GM23338 (cell line): ENCODE results near the gene SPARC. TPM values are rescaled to one million over a fixed set of nuclear protein-coding genes. Genes with fewer than 3 reads are reported as not detected.

Experiments used
- ATAC-seq: fragments of 200-7000 bp; cut with Tn5 transposase; 3 replicates; pipeline ENCODE4 v1.9.1; 2020
- DNase-seq: peaks from one replicate; pipeline ENCODE4 v3.0.0-alpha.2; 2015; ENCODE audit warnings: low spot score
- H2AFZ ChIP-seq: fragments of 200-600 bp; sonication (generic); 2 replicates; pipeline ENCODE4 v1.8.0; 2016; ENCODE audit warnings: antibody characterized with exemption, mild to moderate bottlenecking, moderate library complexity
- H3F3A ChIP-seq: fragments of 200-600 bp; sonication (generic); replicated peaks from 2 replicates; pipeline ENCODE4 v1.8.0; 2017; ENCODE audit warnings: antibody characterized with exemption, mixed run types, low read depth
- H3K27ac ChIP-seq: fragments of 200-600 bp; sonication (generic); 2 replicates; pipeline ENCODE4 v1.6.1; 2016; ENCODE audit warnings: low read depth
- H3K27me3 ChIP-seq: fragments of 200-600 bp; sonication (generic); 2 replicates; pipeline ENCODE4 v1.8.0; 2016; ENCODE audit warnings: mild to moderate bottlenecking, mixed run types, moderate library complexity; ENCODE audit not compliant: insufficient read depth
- H3K36me3 ChIP-seq: fragments of 200-600 bp; sonication (generic); 2 replicates; pipeline ENCODE4 v1.8.0; 2016; ENCODE audit warnings: mild to moderate bottlenecking; ENCODE audit not compliant: insufficient read depth
- H3K4me1 ChIP-seq: fragments of 200-600 bp; sonication (generic); 2 replicates; pipeline ENCODE4 v1.8.0; 2016; ENCODE audit warnings: mild to moderate bottlenecking, moderate library complexity; ENCODE audit not compliant: insufficient read depth
- H3K4me2 ChIP-seq: fragments of 200-600 bp; sonication (generic); 2 replicates; pipeline ENCODE4 v1.7.1; 2017; ENCODE audit warnings: mixed run types
- H3K4me3 ChIP-seq: fragments of 200-600 bp; sonication (generic); 2 replicates; pipeline ENCODE4 v1.6.1; 2016; ENCODE audit warnings: mixed run types
- H3K79me2 ChIP-seq: fragments of 200-600 bp; sonication (generic); replicated peaks from 2 replicates; pipeline ENCODE4 v1.8.0; 2017; ENCODE audit warnings: mild to moderate bottlenecking; ENCODE audit not compliant: insufficient read depth
- H3K9me2 ChIP-seq: fragments of 200-600 bp; sonication (generic); 2 replicates; pipeline ENCODE4 v1.8.0; 2017; ENCODE audit not compliant: insufficient read depth
- H4K20me1 ChIP-seq: fragments of 200-600 bp; sonication (generic); replicated peaks from 2 replicates; pipeline ENCODE4 v1.8.0; 2017; ENCODE audit warnings: mild to moderate bottlenecking; ENCODE audit not compliant: insufficient read depth
- H3K27ac Mint-ChIP-seq: 2 replicates; pipeline ENCODE4 v1.8.0; 2020; ENCODE audit warnings: inconsistent platforms, mild to moderate bottlenecking, moderate library complexity, mixed read lengths
- H3K27me3 Mint-ChIP-seq: 3 replicates; pipeline ENCODE4 v1.8.0; 2022; ENCODE audit warnings: low read depth, mild to moderate bottlenecking, moderate library complexity, mixed read lengths, inconsistent platforms; ENCODE audit not compliant: insufficient read depth, poor library complexity
- H3K36me3 Mint-ChIP-seq: 3 replicates; pipeline ENCODE4 v1.8.0; 2021; ENCODE audit warnings: low read depth, mild to moderate bottlenecking, inconsistent platforms, moderate library complexity, mixed read lengths
- H3K4me1 Mint-ChIP-seq: 3 replicates; pipeline ENCODE4 v1.8.0; 2020; ENCODE audit warnings: mild to moderate bottlenecking, inconsistent platforms, mixed read lengths
- H3K4me3 Mint-ChIP-seq: 3 replicates; pipeline ENCODE4 v1.8.0; 2021; ENCODE audit warnings: moderate library complexity, mild to moderate bottlenecking, inconsistent platforms, mixed read lengths
- H3K9me3 Mint-ChIP-seq: 3 replicates; pipeline ENCODE4 v1.8.0; 2020; ENCODE audit warnings: moderate library complexity, mild to moderate bottlenecking, inconsistent platforms, mixed read lengths
- CREB1 ChIP-seq: fragments of 250-450 bp; sonication (Bioruptor Pico); IDR thresholded peaks from 2 replicates; pipeline ENCODE4 v1.5.0; 2020; ENCODE audit warnings: low read depth, mild to moderate bottlenecking, moderate library complexity
- EZH2phosphoT487 ChIP-seq: fragments of 200-600 bp; sonication (generic); IDR thresholded peaks from one replicate; pipeline ENCODE4 v1.8.1; 2018; ENCODE audit warnings: antibody characterized with exemption; ENCODE audit not compliant: unreplicated experiment
- POLR2AphosphoS5 ChIP-seq: IDR thresholded peaks from 2 replicates; pipeline ENCODE4 v1.6.1; 2016; ENCODE audit warnings: antibody characterized with exemption, low read depth
- STAT1 ChIP-seq: IDR thresholded peaks from one replicate; pipeline ENCODE4 v1.6.1; 2016; ENCODE audit warnings: antibody characterized with exemption; ENCODE audit not compliant: unreplicated experiment
- ZNF114 ChIP-seq: fragments of 250-450 bp; sonication (Bioruptor Pico); IDR thresholded peaks from 2 replicates; pipeline ENCODE4 v1.5.0; 2020; ENCODE audit warnings: mild to moderate bottlenecking, moderate library complexity
- ZNF331 ChIP-seq: fragments of 250-450 bp; sonication (Bioruptor Pico); IDR thresholded peaks from 2 replicates; pipeline ENCODE4 v1.5.0; 2020; ENCODE audit warnings: low read depth, mild to moderate bottlenecking, moderate library complexity
- long read RNA-seq: library from polyadenylated mRNA; unstranded; transcript quantifications from one replicate; pipeline ENCODE4 v2.0.0, GENCODE V29; 2020; ENCODE audit not compliant: unreplicated experiment
- polyA plus RNA-seq: library from polyadenylated mRNA; unstranded; fragments of >200 nt; fragmentation: Nextera tagmentation; extraction: Ambion mirVana; gene quantifications from 2 replicates; pipeline ENCODE4 v1.2.1, GENCODE V29; 2016
- total RNA-seq: library from RNA; depleted of rRNA; stranded (reverse); fragments of >200 nt; shearing (Covaris generic); gene quantifications from 2 replicates; pipeline ENCODE4 v1.2.3, GENCODE V29; 2014; rRNA removed
- TF ChIP-seq, protein P1 (sequence below), 2 experiments: fragments of 200-600 bp in 1 of 2; sonication (generic) in 1 of 2; conservative IDR thresholded peaks; 2 replicates each; pipeline versions ENCODE4 v1.5.1 to v1.6.1; 2016 to 2017; ENCODE audit warnings: antibody characterized with exemption in 2 of 2, low read depth in 2 of 2, mild to moderate bottlenecking in 2 of 2, moderate library complexity in 1 of 2
- TF ChIP-seq, protein P2 (sequence below): fragments of 250-450 bp; sonication (Bioruptor Pico); IDR thresholded peaks from 2 replicates; pipeline ENCODE4 v1.5.0; 2020; ENCODE audit warnings: mild to moderate bottlenecking, moderate library complexity

Gene SPARC, protein sequence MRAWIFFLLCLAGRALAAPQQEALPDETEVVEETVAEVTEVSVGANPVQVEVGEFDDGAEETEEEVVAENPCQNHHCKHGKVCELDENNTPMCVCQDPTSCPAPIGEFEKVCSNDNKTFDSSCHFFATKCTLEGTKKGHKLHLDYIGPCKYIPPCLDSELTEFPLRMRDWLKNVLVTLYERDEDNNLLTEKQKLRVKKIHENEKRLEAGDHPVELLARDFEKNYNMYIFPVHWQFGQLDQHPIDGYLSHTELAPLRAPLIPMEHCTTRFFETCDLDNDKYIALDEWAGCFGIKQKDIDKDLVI
- total RNA-seq (203 and 218 TPM in 2 replicates), polyA plus RNA-seq (200 and 225 TPM in 2 replicates)
- long read RNA-seq, transcript SPARC-201 (10 exons, 3,701 nt), result major isoform, 83 of 106 reads
- long read RNA-seq, partial matches to known transcripts, result 18 of 106 reads
- long read RNA-seq, other reads (novel, unspliced or antisense), result 4 of 106 reads

- Mint-ChIP-seq H3K4me1 (peaks cover 32% of the 10 kb centered on the region), H3K36me3 (peaks cover 9% of the 10 kb centered on the region), H3K27me3 (peaks cover 7% of the 10 kb centered on the region), H3K4me3 (peak within 1 kb of the TSS; percentile 91), H3K27ac (peak within 1 kb of the TSS; percentile 71), H3K9me3 (no peaks in the 10 kb centered on the region)
- 0 out of 2 replicates have a peak, but pooled peaks cover 5% of the 10 kb centered on the region for H3F3A ChIP-seq
- peak within 1 kb of the TSS; percentile 88 for H3K27ac ChIP-seq
- TF ChIP-seq, protein P1, sequence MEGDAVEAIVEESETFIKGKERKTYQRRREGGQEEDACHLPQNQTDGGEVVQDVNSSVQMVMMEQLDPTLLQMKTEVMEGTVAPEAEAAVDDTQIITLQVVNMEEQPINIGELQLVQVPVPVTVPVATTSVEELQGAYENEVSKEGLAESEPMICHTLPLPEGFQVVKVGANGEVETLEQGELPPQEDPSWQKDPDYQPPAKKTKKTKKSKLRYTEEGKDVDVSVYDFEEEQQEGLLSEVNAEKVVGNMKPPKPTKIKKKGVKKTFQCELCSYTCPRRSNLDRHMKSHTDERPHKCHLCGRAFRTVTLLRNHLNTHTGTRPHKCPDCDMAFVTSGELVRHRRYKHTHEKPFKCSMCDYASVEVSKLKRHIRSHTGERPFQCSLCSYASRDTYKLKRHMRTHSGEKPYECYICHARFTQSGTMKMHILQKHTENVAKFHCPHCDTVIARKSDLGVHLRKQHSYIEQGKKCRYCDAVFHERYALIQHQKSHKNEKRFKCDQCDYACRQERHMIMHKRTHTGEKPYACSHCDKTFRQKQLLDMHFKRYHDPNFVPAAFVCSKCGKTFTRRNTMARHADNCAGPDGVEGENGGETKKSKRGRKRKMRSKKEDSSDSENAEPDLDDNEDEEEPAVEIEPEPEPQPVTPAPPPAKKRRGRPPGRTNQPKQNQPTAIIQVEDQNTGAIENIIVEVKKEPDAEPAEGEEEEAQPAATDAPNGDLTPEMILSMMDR (conservative IDR thresholded peaks at IDR 0.05; ENCODE audit: low read depth in 2 of 2), result 0 out of 4 replicates have a peak, but pooled peaks of 1 of the 2 experiments have one; percentile 5
- TF ChIP-seq EZH2phosphoT487 (no peak), ZNF114 (no peak), STAT1 (no peak), POLR2AphosphoS5 (peak; percentile 90), ZNF331 (no peak), CREB1 (CRISPR knock-in tag) (no peak)
- TF ChIP-seq, protein P2, sequence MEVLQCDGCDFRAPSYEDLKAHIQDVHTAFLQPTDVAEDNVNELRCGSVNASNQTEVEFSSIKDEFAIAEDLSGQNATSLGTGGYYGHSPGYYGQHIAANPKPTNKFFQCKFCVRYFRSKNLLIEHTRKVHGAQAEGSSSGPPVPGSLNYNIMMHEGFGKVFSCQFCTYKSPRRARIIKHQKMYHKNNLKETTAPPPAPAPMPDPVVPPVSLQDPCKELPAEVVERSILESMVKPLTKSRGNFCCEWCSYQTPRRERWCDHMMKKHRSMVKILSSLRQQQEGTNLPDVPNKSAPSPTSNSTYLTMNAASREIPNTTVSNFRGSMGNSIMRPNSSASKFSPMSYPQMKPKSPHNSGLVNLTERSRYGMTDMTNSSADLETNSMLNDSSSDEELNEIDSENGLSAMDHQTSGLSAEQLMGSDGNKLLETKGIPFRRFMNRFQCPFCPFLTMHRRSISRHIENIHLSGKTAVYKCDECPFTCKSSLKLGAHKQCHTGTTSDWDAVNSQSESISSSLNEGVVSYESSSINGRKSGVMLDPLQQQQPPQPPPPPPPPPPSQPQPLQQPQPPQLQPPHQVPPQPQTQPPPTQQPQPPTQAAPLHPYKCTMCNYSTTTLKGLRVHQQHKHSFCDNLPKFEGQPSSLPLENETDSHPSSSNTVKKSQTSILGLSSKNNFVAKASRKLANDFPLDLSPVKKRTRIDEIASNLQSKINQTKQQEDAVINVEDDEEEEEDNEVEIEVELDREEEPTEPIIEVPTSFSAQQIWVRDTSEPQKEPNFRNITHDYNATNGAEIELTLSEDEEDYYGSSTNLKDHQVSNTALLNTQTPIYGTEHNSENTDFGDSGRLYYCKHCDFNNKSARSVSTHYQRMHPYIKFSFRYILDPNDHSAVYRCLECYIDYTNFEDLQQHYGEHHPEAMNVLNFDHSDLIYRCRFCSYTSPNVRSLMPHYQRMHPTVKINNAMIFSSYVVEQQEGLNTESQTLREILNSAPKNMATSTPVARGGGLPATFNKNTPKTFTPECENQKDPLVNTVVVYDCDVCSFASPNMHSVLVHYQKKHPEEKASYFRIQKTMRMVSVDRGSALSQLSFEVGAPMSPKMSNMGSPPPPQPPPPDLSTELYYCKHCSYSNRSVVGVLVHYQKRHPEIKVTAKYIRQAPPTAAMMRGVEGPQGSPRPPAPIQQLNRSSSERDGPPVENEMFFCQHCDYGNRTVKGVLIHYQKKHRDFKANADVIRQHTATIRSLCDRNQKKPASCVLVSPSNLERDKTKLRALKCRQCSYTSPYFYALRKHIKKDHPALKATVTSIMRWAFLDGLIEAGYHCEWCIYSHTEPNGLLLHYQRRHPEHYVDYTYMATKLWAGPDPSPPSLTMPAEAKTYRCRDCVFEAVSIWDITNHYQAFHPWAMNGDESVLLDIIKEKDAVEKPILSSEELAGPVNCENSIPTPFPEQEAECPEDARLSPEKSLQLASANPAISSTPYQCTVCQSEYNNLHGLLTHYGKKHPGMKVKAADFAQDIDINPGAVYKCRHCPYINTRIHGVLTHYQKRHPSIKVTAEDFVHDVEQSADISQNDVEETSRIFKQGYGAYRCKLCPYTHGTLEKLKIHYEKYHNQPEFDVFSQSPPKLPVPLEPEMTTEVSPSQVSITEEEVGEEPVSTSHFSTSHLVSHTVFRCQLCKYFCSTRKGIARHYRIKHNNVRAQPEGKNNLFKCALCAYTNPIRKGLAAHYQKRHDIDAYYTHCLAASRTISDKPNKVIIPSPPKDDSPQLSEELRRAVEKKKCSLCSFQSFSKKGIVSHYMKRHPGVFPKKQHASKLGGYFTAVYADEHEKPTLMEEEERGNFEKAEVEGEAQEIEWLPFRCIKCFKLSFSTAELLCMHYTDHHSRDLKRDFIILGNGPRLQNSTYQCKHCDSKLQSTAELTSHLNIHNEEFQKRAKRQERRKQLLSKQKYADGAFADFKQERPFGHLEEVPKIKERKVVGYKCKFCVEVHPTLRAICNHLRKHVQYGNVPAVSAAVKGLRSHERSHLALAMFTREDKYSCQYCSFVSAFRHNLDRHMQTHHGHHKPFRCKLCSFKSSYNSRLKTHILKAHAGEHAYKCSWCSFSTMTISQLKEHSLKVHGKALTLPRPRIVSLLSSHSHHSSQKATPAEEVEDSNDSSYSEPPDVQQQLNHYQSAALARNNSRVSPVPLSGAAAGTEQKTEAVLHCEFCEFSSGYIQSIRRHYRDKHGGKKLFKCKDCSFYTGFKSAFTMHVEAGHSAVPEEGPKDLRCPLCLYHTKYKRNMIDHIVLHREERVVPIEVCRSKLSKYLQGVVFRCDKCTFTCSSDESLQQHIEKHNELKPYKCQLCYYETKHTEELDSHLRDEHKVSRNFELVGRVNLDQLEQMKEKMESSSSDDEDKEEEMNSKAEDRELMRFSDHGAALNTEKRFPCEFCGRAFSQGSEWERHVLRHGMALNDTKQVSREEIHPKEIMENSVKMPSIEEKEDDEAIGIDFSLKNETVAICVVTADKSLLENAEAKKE, result no peak
- H3K4me2 ChIP-seq, result peak within 1 kb of the TSS; percentile 98
- DNase-seq (peak; percentile 94), ATAC-seq (peak; percentile 96)
- H2AFZ ChIP-seq, result peak within 1 kb of the TSS; percentile 95
- no peaks in the 10 kb centered on the region for H3K36me3 ChIP-seq
- no peaks in the 10 kb centered on the region for H3K27me3 ChIP-seq
- H3K79me2 ChIP-seq, result peaks cover 18% of the 10 kb centered on the region
- no peaks in the 10 kb centered on the region for H4K20me1 ChIP-seq
- H3K4me1 ChIP-seq, result peaks cover 30% of the 10 kb centered on the region
- no peaks in the 10 kb centered on the region for H3K9me2 ChIP-seq
- peak within 1 kb of the TSS; percentile 84 for H3K4me3 ChIP-seq
Measured at GRCh38 chr5:151686674-151687407, at the start of gene SPARC. Gene SPARC (minus strand): TSS chr5:151686915. CDS start chr5:151676188, 10,727 bp downstream.
